GM12872 (cell line): Measurements from ENCODE around the gene PBRM1.

Experiments
- TF ChIP-seq, protein P1 (sequence below): IDR thresholded peaks from 3 replicates; pipeline ENCODE4 v1.5.1; 2011; ENCODE audit warnings: low read depth, mild to moderate bottlenecking, low read length, moderate library complexity; ENCODE audit not compliant: insufficient read depth

Gene PBRM1

DNA sequence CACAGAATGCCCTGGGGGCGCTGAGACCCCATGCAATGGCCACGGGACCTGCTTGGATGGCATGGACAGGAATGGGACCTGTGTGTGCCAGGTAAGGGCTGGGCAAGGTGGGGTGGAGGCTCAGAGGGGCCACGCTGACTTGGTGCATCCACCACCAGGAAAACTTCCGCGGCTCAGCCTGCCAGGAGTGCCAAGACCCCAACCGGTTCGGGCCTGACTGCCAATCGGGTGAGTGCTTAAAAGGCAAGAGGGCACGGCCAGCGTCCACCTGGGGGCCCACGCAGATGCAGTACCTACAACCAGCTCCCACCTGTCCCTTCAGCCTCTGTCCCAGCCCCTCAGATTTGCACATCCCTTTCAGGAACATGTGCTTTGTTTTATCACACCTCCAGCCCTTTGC lies 183.7 kb downstream of the PBRM1 start:
- TF ChIP-seq, protein P1, sequence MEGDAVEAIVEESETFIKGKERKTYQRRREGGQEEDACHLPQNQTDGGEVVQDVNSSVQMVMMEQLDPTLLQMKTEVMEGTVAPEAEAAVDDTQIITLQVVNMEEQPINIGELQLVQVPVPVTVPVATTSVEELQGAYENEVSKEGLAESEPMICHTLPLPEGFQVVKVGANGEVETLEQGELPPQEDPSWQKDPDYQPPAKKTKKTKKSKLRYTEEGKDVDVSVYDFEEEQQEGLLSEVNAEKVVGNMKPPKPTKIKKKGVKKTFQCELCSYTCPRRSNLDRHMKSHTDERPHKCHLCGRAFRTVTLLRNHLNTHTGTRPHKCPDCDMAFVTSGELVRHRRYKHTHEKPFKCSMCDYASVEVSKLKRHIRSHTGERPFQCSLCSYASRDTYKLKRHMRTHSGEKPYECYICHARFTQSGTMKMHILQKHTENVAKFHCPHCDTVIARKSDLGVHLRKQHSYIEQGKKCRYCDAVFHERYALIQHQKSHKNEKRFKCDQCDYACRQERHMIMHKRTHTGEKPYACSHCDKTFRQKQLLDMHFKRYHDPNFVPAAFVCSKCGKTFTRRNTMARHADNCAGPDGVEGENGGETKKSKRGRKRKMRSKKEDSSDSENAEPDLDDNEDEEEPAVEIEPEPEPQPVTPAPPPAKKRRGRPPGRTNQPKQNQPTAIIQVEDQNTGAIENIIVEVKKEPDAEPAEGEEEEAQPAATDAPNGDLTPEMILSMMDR, result no peak

DNA sequence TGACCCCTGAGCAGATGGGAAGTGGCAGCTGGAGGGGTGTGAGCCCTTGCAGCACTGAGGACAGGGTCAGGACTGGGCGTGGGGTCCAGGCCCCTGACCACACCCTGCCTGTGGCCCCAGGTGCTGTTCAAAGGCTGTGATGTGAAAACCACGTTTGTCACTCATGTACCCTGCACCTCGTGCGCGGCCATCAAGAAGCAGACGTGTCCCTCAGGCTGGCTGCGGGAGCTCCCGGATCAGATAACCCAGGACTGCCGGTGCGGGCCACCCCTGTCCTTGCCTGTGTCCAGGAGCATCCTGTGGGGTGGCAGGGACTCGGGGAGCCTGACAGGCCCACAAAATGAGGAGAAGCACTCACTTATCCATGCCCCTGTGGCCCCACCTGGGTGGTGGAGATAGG lies 184.7 kb downstream of the PBRM1 start:
- TF ChIP-seq, protein P1, result no peak

DNA sequence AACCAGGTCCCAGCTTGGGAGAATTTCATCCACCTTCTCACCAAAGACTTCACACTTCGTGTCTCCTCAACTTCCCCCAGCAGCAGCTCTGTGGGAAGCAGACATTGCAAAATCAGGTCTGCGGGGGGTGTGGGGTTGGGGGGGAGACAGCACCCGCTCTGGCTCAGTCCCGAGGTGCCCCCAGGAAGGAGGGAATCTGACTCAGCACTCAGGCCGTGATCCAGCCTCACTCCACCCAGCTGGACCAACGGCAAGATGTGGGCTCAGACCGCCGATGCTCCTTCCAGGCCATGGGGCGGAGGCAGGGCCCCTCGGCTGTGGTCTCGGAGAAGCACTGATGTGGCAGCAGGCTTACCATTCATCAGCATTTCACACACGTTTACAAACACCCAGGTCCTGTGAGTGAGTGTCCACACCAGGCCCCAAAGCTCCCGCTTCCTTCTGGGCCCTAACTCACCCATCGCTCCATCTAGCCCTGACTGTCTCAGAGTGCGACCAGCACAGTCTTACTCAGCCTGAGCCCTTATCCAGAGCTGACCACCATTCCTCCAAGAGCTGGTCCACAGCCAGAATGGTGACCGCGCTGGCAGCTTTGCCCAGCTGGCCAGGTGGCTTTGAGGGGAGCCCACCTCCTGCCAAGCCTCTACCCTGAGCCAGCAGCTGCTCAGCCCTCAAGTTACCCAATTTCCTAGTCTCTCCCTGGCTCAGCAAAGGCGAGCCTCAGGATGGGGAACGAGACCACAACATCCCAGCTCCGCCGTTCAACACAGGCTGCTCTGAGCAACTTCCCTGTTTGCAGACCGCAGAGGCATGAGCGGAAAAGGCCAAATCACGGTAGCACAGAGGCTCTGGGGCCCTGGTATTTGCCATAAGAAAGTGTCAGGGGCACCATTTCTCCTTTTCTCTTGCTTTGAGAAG lies 187.3 kb downstream of the PBRM1 start:
- TF ChIP-seq, protein P1, result no peak

DNA sequence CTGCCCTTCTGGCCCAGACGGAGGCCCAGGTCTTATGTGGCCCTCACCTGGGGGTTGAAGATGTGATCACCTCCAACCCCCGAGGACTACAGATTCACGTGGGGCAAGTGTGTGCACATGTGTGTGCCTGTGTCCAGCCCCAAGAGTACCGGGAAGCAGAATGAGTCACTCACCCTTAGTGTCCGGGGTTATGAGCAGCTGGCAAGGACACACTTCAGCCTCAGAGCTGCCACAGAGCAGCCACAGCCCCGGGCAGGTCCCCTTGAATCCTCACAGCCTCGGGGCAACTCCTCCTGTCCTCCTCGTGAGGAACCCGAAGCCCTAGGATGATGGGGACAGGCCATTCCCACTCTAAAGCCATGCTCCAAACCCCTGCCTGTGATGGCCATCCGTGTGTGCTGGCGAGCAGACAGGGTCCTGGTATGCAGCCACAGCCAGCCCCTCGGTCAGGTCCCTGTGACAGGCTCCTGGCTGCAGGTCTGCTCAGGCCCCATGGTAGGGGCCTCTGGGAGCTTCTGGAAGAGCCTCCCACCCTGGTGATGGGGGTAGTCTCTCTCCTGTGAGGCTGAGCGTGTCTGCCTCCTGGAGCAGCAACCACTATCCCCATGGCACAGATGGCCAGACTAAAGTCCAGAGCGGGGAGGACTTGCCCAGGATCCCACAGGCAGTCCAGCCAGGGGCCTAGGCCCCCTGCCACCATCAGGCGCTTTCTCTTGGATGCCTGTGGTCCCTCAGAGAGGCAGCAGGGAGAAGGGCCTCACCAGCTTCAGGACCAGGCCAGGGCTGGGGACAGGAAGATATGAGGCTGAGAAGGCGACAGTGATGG lies 189.7 kb downstream of the PBRM1 start:
- TF ChIP-seq, protein P1, result no peak
